GM12878 (cell line): Measurements from ENCODE around the gene TOMM34. TPM values are rescaled to one million over a fixed set of nuclear protein-coding genes. Genes with fewer than 3 reads are reported as not detected.

Experiments
- ATAC-seq: fragments of 200-7000 bp; cut with Tn5 transposase; 3 replicates; pipeline ENCODE4 v1.9.1; 2020; ENCODE audit warnings: mild to moderate bottlenecking, moderate library complexity
- BruUV-seq: library from RNA; stranded (reverse); fragments of 400-500 nt; replicated peaks from 2 replicates; lab custom pipeline; 2021; lab: Mats Ljungman, UMichigan
- CTCF ChIA-PET: fragments of 300-600 bp; sonication (Branson Sonifier 250); formaldehyde crosslinking; extraction: SDS; loops from one replicate; lab custom pipeline; 2021; ENCODE audit warnings: inconsistent platforms; lab: Yijun Ruan, JAX
- POLR2A ChIA-PET: fragments of 350-600 bp; formaldehyde crosslinking; extraction: SDS; loops from one replicate; lab custom pipeline; 2021; ENCODE audit warnings: inconsistent platforms; lab: Charles Lee
- RAD21 ChIA-PET: fragments of 300-600 bp; sonication (Branson Sonifier 250); formaldehyde crosslinking; loops from one replicate; lab custom pipeline; 2023; ENCODE audit warnings: antibody characterized with exemption; ENCODE audit not compliant: unreplicated experiment; lab: Charles Lee
- SMC1A ChIA-PET: fragments of 300-600 bp; sonication (Branson Sonifier 250); formaldehyde crosslinking; loops from one replicate; lab custom pipeline; 2023; ENCODE audit not compliant: unreplicated experiment, uncharacterized antibody; lab: Charles Lee
- DNase-seq: peaks from one replicate; pipeline ENCODE4 v3.0.0-alpha.2; 2011; ENCODE audit warnings: low read depth, low spot score
- FAIRE-seq: peaks from 3 replicates; lab custom pipeline; 2011; peaks lifted over from hg19 to GRCh38; lab: Jason Lieb, UNC
- H2AFZ ChIP-seq: 2 replicates; pipeline ENCODE4 v1.6.0; 2011; ENCODE audit warnings: low read depth, low read length, control low read depth; ENCODE audit not compliant: control insufficient read depth
- H3K27ac ChIP-seq: 2 replicates; pipeline ENCODE4 v1.5.1; 2011; ENCODE audit warnings: control low read depth; ENCODE audit not compliant: control insufficient read depth, insufficient read depth
- H3K27me3 ChIP-seq, 2 experiments: replicated peaks in 1 of 2; 2 replicates each; pipeline versions ENCODE4 v1.6.0 to v1.6.1; 2011; ENCODE audit warnings: low read length in 1 of 2; ENCODE audit not compliant: control insufficient read depth in 2 of 2, insufficient read depth in 2 of 2
- H3K36me3 ChIP-seq, 2 experiments: 2 replicates each; pipeline ENCODE4 v1.5.1; 2011; ENCODE audit warnings: low read length in 1 of 2; ENCODE audit not compliant: control insufficient read depth in 2 of 2, insufficient read depth in 2 of 2
- H3K4me1 ChIP-seq: 2 replicates; pipeline ENCODE4 v1.6.1; 2011; ENCODE audit warnings: mild to moderate bottlenecking, low read length, moderate library complexity, mixed read lengths; ENCODE audit not compliant: control insufficient read depth, insufficient read depth
- H3K4me2 ChIP-seq: 2 replicates; pipeline ENCODE4 v1.6.0; 2011; ENCODE audit warnings: control low read depth; ENCODE audit not compliant: control insufficient read depth, insufficient read depth
- H3K4me3 ChIP-seq: fragments of 200-600 bp; sonication (generic); 2 replicates; pipeline ENCODE4 v1.5.1; 2016
- H3K79me2 ChIP-seq: 2 replicates; pipeline ENCODE4 v1.6.0; 2011; ENCODE audit warnings: low read length; ENCODE audit not compliant: control insufficient read depth, insufficient read depth
- H3K9ac ChIP-seq: 2 replicates; pipeline ENCODE4 v1.8.0; 2011; ENCODE audit warnings: low read length, control low read depth, mixed read lengths; ENCODE audit not compliant: control insufficient read depth, insufficient read depth
- H3K9me3 ChIP-seq: replicated peaks from 3 replicates; pipeline ENCODE4 v1.5.1; 2011; ENCODE audit warnings: mild to moderate bottlenecking, low read length; ENCODE audit not compliant: control insufficient read depth, insufficient read depth
- H4K20me1 ChIP-seq: 2 replicates; pipeline ENCODE4 v1.6.0; 2011; ENCODE audit not compliant: control insufficient read depth, insufficient read depth
- CBX5 ChIP-seq: sonication (generic); IDR thresholded peaks from 2 replicates; pipeline ENCODE4 v1.6.1; 2016; ENCODE audit warnings: low read depth, moderate library complexity, mild to moderate bottlenecking, inconsistent platforms
- CEBPB ChIP-seq, 2 experiments: fragments of 150-350 bp in 1 of 2; IDR thresholded peaks; 2 replicates each; pipeline ENCODE4 v1.6.1; 2012 to 2014; ENCODE audit warnings: low read depth in 2 of 2, low read length in 2 of 2, borderline replicate concordance in 1 of 2, inconsistent platforms in 1 of 2
- CEBPZ ChIP-seq: fragments of 150-350 bp; IDR thresholded peaks from 2 replicates; pipeline ENCODE4 v1.6.1; 2016; ENCODE audit warnings: low read depth, low read length
- CTCF ChIP-seq, 3 experiments: IDR thresholded peaks in 2 of 3; conservative IDR thresholded peaks in 1 of 3; 2 replicates each; pipeline ENCODE4 v1.5.1; 2011; ENCODE audit warnings: low read depth in 3 of 3, low read length in 3 of 3, mild to moderate bottlenecking in 3 of 3, control low read depth in 2 of 3, moderate library complexity in 2 of 3, inconsistent platforms in 1 of 3, mixed read lengths in 1 of 3; ENCODE audit not compliant: control insufficient read depth in 2 of 3, insufficient read depth in 1 of 3; ENCODE audit errors: extremely low read depth in 1 of 3
- EED ChIP-seq: sonication (generic); IDR thresholded peaks from 2 replicates; pipeline ENCODE4 v1.6.1; 2016; ENCODE audit warnings: antibody characterized with exemption, low read depth
- EGR1 ChIP-seq, 2 experiments: IDR thresholded peaks; 1 replicate in 1 of 2; 2 replicates in 1 of 2; pipeline ENCODE4 v1.6.1; 2011 to 2012; ENCODE audit warnings: low read depth in 2 of 2, low read length in 2 of 2, borderline replicate concordance in 1 of 2, mild to moderate bottlenecking in 1 of 2, moderate library complexity in 1 of 2
- JUND ChIP-seq: IDR thresholded peaks from 2 replicates; pipeline ENCODE4 v1.6.1; 2012; ENCODE audit warnings: low read depth, mild to moderate bottlenecking, low read length, improper control_type of control experiment, moderate library complexity
- MXI1 ChIP-seq: fragments of 150-350 bp; IDR thresholded peaks from 2 replicates; pipeline ENCODE4 v1.6.1; 2011; ENCODE audit warnings: low read depth, mild to moderate bottlenecking, inconsistent platforms, low read length, improper control_type of control experiment
- MYC ChIP-seq: IDR thresholded peaks from 2 replicates; pipeline ENCODE4 v1.6.1; 2011; ENCODE audit warnings: mild to moderate bottlenecking, low read length, moderate library complexity, inconsistent platforms; ENCODE audit not compliant: insufficient read depth, insufficient replicate concordance, insufficient read length, severe bottlenecking
- NFIC ChIP-seq: IDR thresholded peaks from 2 replicates; pipeline ENCODE4 v1.6.1; 2012; ENCODE audit warnings: low read depth, mild to moderate bottlenecking, inconsistent platforms, low read length, moderate library complexity
- NKRF ChIP-seq: fragments of 450-650 bp; conservative IDR thresholded peaks from 2 replicates; pipeline ENCODE4 v1.6.1; 2017; ENCODE audit warnings: mild to moderate bottlenecking, moderate library complexity
- POLR2AphosphoS2 ChIP-seq: IDR thresholded peaks from 2 replicates; pipeline ENCODE4 v1.6.1; 2011; ENCODE audit warnings: low read depth, mild to moderate bottlenecking, low read length, improper control_type of control experiment, moderate library complexity
- RAD21 ChIP-seq: IDR thresholded peaks from 2 replicates; pipeline ENCODE4 v1.6.1; 2011; ENCODE audit warnings: mild to moderate bottlenecking, low read depth, low read length, moderate library complexity; ENCODE audit not compliant: insufficient read depth
- RBBP5 ChIP-seq: fragments of 200-600 bp; sonication (generic); conservative IDR thresholded peaks from 2 replicates; pipeline ENCODE4 v1.6.1; 2016
- RELA ChIP-seq: fragments of 450-650 bp; IDR thresholded peaks from 2 replicates; pipeline ENCODE4 v1.8.0; 2014; ENCODE audit warnings: borderline replicate concordance; ENCODE audit not compliant: partially characterized antibody
- SMAD5 ChIP-seq: IDR thresholded peaks from 2 replicates; pipeline ENCODE4 v1.6.1; 2016; ENCODE audit warnings: antibody characterized with exemption, low read depth
- SMARCA5 ChIP-seq: fragments of 450-650 bp; IDR thresholded peaks from 2 replicates; pipeline ENCODE4 v1.6.1; 2017; ENCODE audit warnings: mild to moderate bottlenecking
- WGBS: methylation state at CpG from one replicate; pipeline ENCODE4 v1.1.6; 2016; ENCODE audit warnings: low lambda C conversion rate; ENCODE audit not compliant: insufficient replicate concordance, insufficient coverage; ENCODE audit errors: missing lambda C conversion rate; 5-methylcytosine and 5-hydroxymethylcytosine counted together
- in situ Hi-C: fragments of 300-500 bp; cut with MboI; formaldehyde crosslinking; loops from 9 replicates; pipeline ENCODE4 v1.14.3; 2018; ENCODE audit warnings: mixed read lengths
- intact Hi-C: fragments of 100-400 bp; cut with micrococcal nuclease; formaldehyde crosslinking; loops from one replicate; pipeline ENCODE4 v1.14.2; 2022; ENCODE audit not compliant: unreplicated experiment
- polyA plus RNA-seq, 11 experiments: library from polyadenylated mRNA; depleted of rRNA in 4 of 11; unstranded in 6 of 11; stranded (reverse) in 5 of 11; fragments of >200 nt; fragmentation: Nextera tagmentation in 4 of 11; fragmentation: Illumina TruSeq in 1 of 11; extraction: Ambion mirVana in 4 of 11; extraction: Trizol in 1 of 11; gene quantifications; 1 replicate in 1 of 11; 2 replicates in 10 of 11; pipeline versions ENCODE4 v1.2.1 to v1.2.3, GENCODE V29; 2011 to 2016; ENCODE audit warnings: inconsistent platforms in 2 of 11, missing spikeins in 2 of 11, low read depth in 1 of 11
- total RNA-seq, 4 experiments: library from RNA; depleted of rRNA in 3 of 4; stranded (reverse); fragments of >200 nt in 3 of 4; fragmentation: Illumina TruSeq in 1 of 4; extraction: Trizol in 1 of 4; gene quantifications; 2 replicates each; pipeline versions ENCODE4 v1.2.1 to v1.2.3, GENCODE V29; 2013 to 2021

Gene TOMM34
- total and polyA plus RNA-seq, 10 of the 15 experiments (the other 5 are each of a cell fraction or from before 2014, with no cell fraction given) = 14.0 to 73.8 (median 43.9) TPM

- H4K20me1 ChIP-seq = peaks cover 14% of the 10 kb centered on the region
- H2AFZ ChIP-seq = no peak overlapping the region
- RAD21 ChIA-PET = interaction anchor here (1.2 to 1.5 kb wide), 2 partner anchors 15 to 111 kb away, joined by 3 to 4 read pairs; no protein-coding TSS in a partner anchor
- TF ChIP-seq JUND (no peak), RELA (no peak), NFIC (no peak), CTCF (IDR thresholded peaks at IDR 0.05 in 2 of 3, conservative IDR thresholded peaks at IDR 0.05 in 1 of 3; ENCODE audit: control insufficient read depth in 2 of 3, extremely low read depth in 1 of 3, insufficient read depth in 1 of 3, low read depth in 3 of 3, low read length in 3 of 3) (no peak), MYC (no peak), CEBPB (IDR thresholded peaks at IDR 0.05; ENCODE audit: borderline replicate concordance in 1 of 2, low read depth in 2 of 2, low read length in 2 of 2) (no peak), POLR2AphosphoS2 (no peak), CBX5 (no peak), CEBPZ (no peak), RAD21 (no peak), EED (no peak), EGR1 (IDR thresholded peaks at IDR 0.05; ENCODE audit: borderline replicate concordance in 1 of 2, low read depth in 2 of 2, low read length in 2 of 2) (no peak), NKRF (no peak), MXI1 (no peak), SMAD5 (no peak), SMARCA5 (no peak), RBBP5 (no peak)
- H3K4me3 ChIP-seq = no peak overlapping the region
- DNase-seq (no peak), ATAC-seq (peak; percentile 36), FAIRE-seq (no peak)
- SMC1A ChIA-PET = no interaction called here
- POLR2A ChIA-PET = no interaction called here
- CTCF ChIA-PET = interaction anchor here (1.5 kb wide), 1 partner anchor 8 kb away, joined by 4 read pairs; no protein-coding TSS in a partner anchor
- H3K9ac ChIP-seq = no peak overlapping the region
- no peaks in the 10 kb centered on the region for H3K9me3 ChIP-seq
- intact Hi-C loops = no loop called here
- peaks cover 0 to 26% of the 10 kb centered on the region in 2 experiments; a peak in 2 of 4 replicates for H3K36me3 ChIP-seq
- H3K4me1 ChIP-seq = peaks cover 13% of the 10 kb centered on the region
- H3K4me2 ChIP-seq = no peak overlapping the region
- H3K79me2 ChIP-seq = peaks cover 96% of the 10 kb centered on the region
- no TSS peak for BruUV-seq
- 77% methylated on average over 2 of the region's 2 CpGs for WGBS
- H3K27me3 ChIP-seq = no peaks in the 10 kb centered on the region
- no peak overlapping the region for H3K27ac ChIP-seq
- in situ Hi-C loops = no loop called here
Observed at GRCh38 chr20:44894959-44895358, 65.2 kb downstream of the TOMM34 start.
